Measurements from ENCODE around the gene F3. TPM values are rescaled to one million over a fixed set of nuclear protein-coding genes. Genes with fewer than 3 reads are reported as not detected.

The F3 gene
- total and polyA plus RNA-seq, 9 of the 15 experiments (the other 6 are each of a cell fraction or from before 2014, with no cell fraction given), result 0.24 to 0.28 TPM; not detected in 7

- no TSS peak for BruUV-seq (replicated peaks)
- Histone ChIP-seq H3K4me1 (replicated peaks in 1 of 2; ENCODE audit: control insufficient read depth in 2 of 2, insufficient read depth in 2 of 2, low read length in 2 of 2) (no peaks in the 10 kb centered on the region), H4K20me1 (replicated peaks; ENCODE audit: control insufficient read depth, insufficient read depth, low read length) (no peaks in the 10 kb centered on the region), H3K4me2 (ENCODE audit: insufficient read depth, low read length) (no peak overlapping the region), H3K9me3 (replicated peaks; ENCODE audit: control insufficient read depth, insufficient read depth, low read depth, low read length) (no peaks in the 10 kb centered on the region), H2AFZ (ENCODE audit: low read depth, low read length) (no peak overlapping the region), H3K27ac (ENCODE audit: extremely low read depth, low read depth, low read length) (no peak overlapping the region), H3K4me3 (no peak overlapping the region), H3K9ac (ENCODE audit: insufficient read depth in 1 of 2, low read depth in 2 of 2, low read length in 2 of 2) (no peak overlapping the region), H3K36me3 (ENCODE audit: control insufficient read depth, insufficient read depth, low read length) (no peaks in the 10 kb centered on the region), H3K79me2 (ENCODE audit: control insufficient read depth, insufficient read depth, low read length) (no peaks in the 10 kb centered on the region), H3K9me1 (ENCODE audit: control insufficient read depth, insufficient read depth, low read length) (no peaks in the 10 kb centered on the region), H3K27me3 (ENCODE audit: control insufficient read depth in 2 of 2, insufficient read depth in 2 of 2, low read length in 2 of 2) (peaks cover 12 to 15% of the 10 kb centered on the region in 2 experiments; a peak in 4 of 5 replicates)
- no peak for ATAC-seq
- ChIA-PET CTCF (ENCODE audit: low intra/inter-chr PET ratio) (no interaction called here), POLR2A (no interaction called here)
- TF ChIP-seq ZNF133 (CRISPR knock-in tag; IDR thresholded peaks at IDR 0.05) (no peak), XRCC4 (IDR thresholded peaks at IDR 0.05; ENCODE audit: extremely low read depth, insufficient read depth, insufficient read length) (no peak), PRPF4 (IDR thresholded peaks at IDR 0.05; ENCODE audit: insufficient read depth, low read depth, low read length, poor library complexity, severe bottlenecking) (no peak), RBM25 (IDR thresholded peaks at IDR 0.05; ENCODE audit: low read depth, low read length, severe bottlenecking) (no peak)
- in situ Hi-C loops (cut with MboI), result no loop called here
- intact Hi-C loops (cut with micrococcal nuclease), result no loop called here
- DNase-seq (ENCODE audit: extremely low read depth in 1 of 4, low spot score in 3 of 4), result no peak
- 2% methylated on average over 5 of the region's 5 CpGs for WGBS (ENCODE audit: insufficient coverage, low coverage, missing lambda C conversion rate)
- FAIRE-seq, result no peak
Observed at GRCh38 chr1:94528826-94529225, 12.7 kb downstream of the F3 start.

GRCh38 chr1:94528299-94528698 lies 13.3 kb downstream of the F3 start:
- POLR2A ChIA-PET, result no interaction called here
- CTCF ChIA-PET (ENCODE audit: low intra/inter-chr PET ratio), result no interaction called here
- ATAC-seq (no peak), DNase-seq (ENCODE audit: extremely low read depth in 1 of 4, low spot score in 3 of 4) (no peak), FAIRE-seq (no peak)
- Histone ChIP-seq H4K20me1 (replicated peaks; ENCODE audit: control insufficient read depth, insufficient read depth, low read length) (no peaks in the 10 kb centered on the region), H3K27ac (ENCODE audit: extremely low read depth, low read depth, low read length) (no peak overlapping the region), H3K4me3 (no peak overlapping the region), H3K79me2 (ENCODE audit: control insufficient read depth, insufficient read depth, low read length) (no peaks in the 10 kb centered on the region), H2AFZ (ENCODE audit: low read depth, low read length) (no peak overlapping the region), H3K9me3 (replicated peaks; ENCODE audit: control insufficient read depth, insufficient read depth, low read depth, low read length) (no peaks in the 10 kb centered on the region), H3K4me1 (replicated peaks in 1 of 2; ENCODE audit: control insufficient read depth in 2 of 2, insufficient read depth in 2 of 2, low read length in 2 of 2) (no peaks in the 10 kb centered on the region), H3K4me2 (ENCODE audit: insufficient read depth, low read length) (no peak overlapping the region), H3K9me1 (ENCODE audit: control insufficient read depth, insufficient read depth, low read length) (no peaks in the 10 kb centered on the region), H3K9ac (ENCODE audit: insufficient read depth in 1 of 2, low read depth in 2 of 2, low read length in 2 of 2) (no peak overlapping the region), H3K36me3 (ENCODE audit: control insufficient read depth, insufficient read depth, low read length) (no peaks in the 10 kb centered on the region), H3K27me3 (ENCODE audit: control insufficient read depth in 2 of 2, insufficient read depth in 2 of 2, low read length in 2 of 2) (peaks cover 12 to 15% of the 10 kb centered on the region in 2 experiments; a peak in 4 of 5 replicates)
- WGBS (ENCODE audit: insufficient coverage, low coverage, missing lambda C conversion rate), result 0% methylated on average over 1 of the region's 1 CpG
- intact Hi-C loops (cut with micrococcal nuclease), result no loop called here
- no TSS peak for BruUV-seq (replicated peaks)
- in situ Hi-C loops (cut with MboI), result no loop called here
- no peak for TF ChIP-seq SRSF7 (optimal IDR thresholded peaks at IDR 0.05; ENCODE audit: low read depth, low read length)
- TF ChIP-seq CBX3 (IDR thresholded peaks at IDR 0.05; ENCODE audit: borderline replicate concordance in 1 of 2, low read length in 2 of 2), result no peak

Measured in K562 (cell line).